Measurements from ENCODE around the gene SERPINE1.

The SERPINE1 gene

GRCh38 chr7:101171442-101171837, 44.5 kb downstream of the SERPINE1 start:
- Histone ChIP-seq H3K14ac (ENCODE audit: low read length) (no peak overlapping the region), H3K27ac (replicated peaks; ENCODE audit: low read length) (no peak overlapping the region), H3K27me3 (ENCODE audit: control insufficient read depth in 3 of 3, insufficient read depth in 3 of 3, low read depth in 1 of 3, low read length in 3 of 3) (peaks cover 63 to 95% (median 77%) of the 10 kb centered on the region in 3 experiments), H2BK15ac (ENCODE audit: low read length) (no peak overlapping the region), H3K9ac (ENCODE audit: low read depth, low read length, poor library complexity) (no peak overlapping the region), H3K79me1 (ENCODE audit: low read depth, low read length) (no peaks in the 10 kb centered on the region), H2BK120ac (ENCODE audit: low read depth, low read length) (no peak overlapping the region), H3K18ac (ENCODE audit: low read length) (peak overlapping the region; percentile 78), H3K4me2 (ENCODE audit: insufficient read depth, low read length, poor library complexity, severe bottlenecking) (no peak overlapping the region), H3K4me3 (ENCODE audit: low read length in 2 of 2) (no peak overlapping the region), H3K4me1 (ENCODE audit: control insufficient read depth in 2 of 2, insufficient read depth in 1 of 2, low read depth in 1 of 2, low read length in 2 of 2) (peaks cover 52 to 62% of the 10 kb centered on the region in 2 donors), H2AK5ac (ENCODE audit: low read depth, low read length) (peak overlapping the region; percentile 76), H2BK12ac (ENCODE audit: low read length) (no peak overlapping the region), H3K4ac (ENCODE audit: low read length) (no peak overlapping the region), H2BK5ac (ENCODE audit: low read length) (peak overlapping the region; percentile 70), H3K36me3 (replicated peaks in 1 of 2; ENCODE audit: control insufficient read depth in 2 of 2, insufficient read depth in 2 of 2, low read length in 2 of 2) (no peaks in the 10 kb centered on the region), H4K91ac (ENCODE audit: low read depth, low read length, poor library complexity) (no peak overlapping the region), H2AFZ (ENCODE audit: low read length) (no peak overlapping the region), H3K23ac (ENCODE audit: low read depth, low read length, poor library complexity) (peak overlapping the region; percentile 9), H3K9me3 (replicated peaks in 1 of 2; ENCODE audit: control insufficient read depth in 2 of 2, insufficient read depth in 1 of 2, low read depth in 1 of 2, low read length in 2 of 2) (peaks cover 0 to 3% of the 10 kb centered on the region in 2 donors), H4K8ac (ENCODE audit: low read depth, low read length) (no peak overlapping the region)
- WGBS, 2 donors (ENCODE audit: extremely low coverage in 2 of 2, insufficient read length in 2 of 2, insufficient replicate concordance in 1 of 2) = no CpG with 5 or more reads among the region's 13 CpGs
- no peak for DNase-seq (ENCODE audit: low spot score)

- DNase-seq (ENCODE audit: low spot score) = no peak
- Histone ChIP-seq H2BK120ac (ENCODE audit: low read depth, low read length) (peak overlapping the region; percentile 83), H3K27me3 (ENCODE audit: control insufficient read depth in 3 of 3, insufficient read depth in 3 of 3, low read depth in 1 of 3, low read length in 3 of 3) (peaks cover 60 to 95% (median 84%) of the 10 kb centered on the region in 3 experiments), H2BK15ac (ENCODE audit: low read length) (peak overlapping the region; percentile 82), H4K8ac (ENCODE audit: low read depth, low read length) (no peak overlapping the region), H4K91ac (ENCODE audit: low read depth, low read length, poor library complexity) (no peak overlapping the region), H3K9ac (ENCODE audit: low read depth, low read length, poor library complexity) (peak overlapping the region; percentile 80), H3K9me3 (replicated peaks in 1 of 2; ENCODE audit: control insufficient read depth in 2 of 2, insufficient read depth in 1 of 2, low read depth in 1 of 2, low read length in 2 of 2) (peaks cover 0 to 3% of the 10 kb centered on the region in 2 donors), H3K4me2 (ENCODE audit: insufficient read depth, low read length, poor library complexity, severe bottlenecking) (peak overlapping the region; percentile 60), H3K4me1 (ENCODE audit: control insufficient read depth in 2 of 2, insufficient read depth in 1 of 2, low read depth in 1 of 2, low read length in 2 of 2) (peaks cover 48 to 57% of the 10 kb centered on the region in 2 donors), H3K79me1 (ENCODE audit: low read depth, low read length) (no peaks in the 10 kb centered on the region), H3K18ac (ENCODE audit: low read length) (peak overlapping the region; percentile 95), H3K14ac (ENCODE audit: low read length) (peak overlapping the region; percentile 63), H2AK5ac (ENCODE audit: low read depth, low read length) (peak overlapping the region; percentile 76), H3K4me3 (ENCODE audit: low read length in 2 of 2) (peak overlapping the region in 1 of 2 donors; percentile 50), H2AFZ (ENCODE audit: low read length) (peak overlapping the region; percentile 26), H3K27ac (replicated peaks; ENCODE audit: low read length) (no peak overlapping the region), H2BK12ac (ENCODE audit: low read length) (peak overlapping the region; percentile 75), H3K36me3 (replicated peaks in 1 of 2; ENCODE audit: control insufficient read depth in 2 of 2, insufficient read depth in 2 of 2, low read length in 2 of 2) (no peaks in the 10 kb centered on the region), H3K4ac (ENCODE audit: low read length) (peak overlapping the region; percentile 71), H3K23ac (ENCODE audit: low read depth, low read length, poor library complexity) (peak overlapping the region; percentile 96), H2BK5ac (ENCODE audit: low read length) (peak overlapping the region; percentile 70)
- no CpG with 5 or more reads among the region's 79 CpGs for WGBS, 2 donors (ENCODE audit: extremely low coverage in 2 of 2, insufficient read length in 2 of 2, insufficient replicate concordance in 1 of 2)
These were observed 45.3 kb downstream of the SERPINE1 start for GRCh38 chr7:101172005-101172853.

- Histone ChIP-seq H2BK5ac (ENCODE audit: low read length) (peak overlapping the region; percentile 70), H3K4me3 (ENCODE audit: low read length in 2 of 2) (no peak overlapping the region), H3K4me2 (ENCODE audit: insufficient read depth, low read length, poor library complexity, severe bottlenecking) (peak overlapping the region; percentile 60), H2BK120ac (ENCODE audit: low read depth, low read length) (peak overlapping the region; percentile 83), H3K14ac (ENCODE audit: low read length) (peak overlapping the region; percentile 56), H4K8ac (ENCODE audit: low read depth, low read length) (no peak overlapping the region), H3K9ac (ENCODE audit: low read depth, low read length, poor library complexity) (peak overlapping the region; percentile 80), H3K79me1 (ENCODE audit: low read depth, low read length) (no peaks in the 10 kb centered on the region), H3K27ac (replicated peaks; ENCODE audit: low read length) (no peak overlapping the region), H2BK15ac (ENCODE audit: low read length) (peak overlapping the region; percentile 85), H3K18ac (ENCODE audit: low read length) (peak overlapping the region; percentile 95), H3K36me3 (replicated peaks in 1 of 2; ENCODE audit: control insufficient read depth in 2 of 2, insufficient read depth in 2 of 2, low read length in 2 of 2) (no peaks in the 10 kb centered on the region), H4K91ac (ENCODE audit: low read depth, low read length, poor library complexity) (no peak overlapping the region), H2AFZ (ENCODE audit: low read length) (no peak overlapping the region), H3K9me3 (replicated peaks in 1 of 2; ENCODE audit: control insufficient read depth in 2 of 2, insufficient read depth in 1 of 2, low read depth in 1 of 2, low read length in 2 of 2) (peaks cover 3% of the 10 kb centered on the region in 2 donors), H2BK12ac (ENCODE audit: low read length) (peak overlapping the region; percentile 97), H3K4ac (ENCODE audit: low read length) (no peak overlapping the region), H3K23ac (ENCODE audit: low read depth, low read length, poor library complexity) (peak overlapping the region; percentile 96), H3K4me1 (ENCODE audit: control insufficient read depth in 2 of 2, insufficient read depth in 1 of 2, low read depth in 1 of 2, low read length in 2 of 2) (peaks cover 41 to 49% of the 10 kb centered on the region in 2 donors), H3K27me3 (ENCODE audit: control insufficient read depth in 3 of 3, insufficient read depth in 3 of 3, low read depth in 1 of 3, low read length in 3 of 3) (peaks cover 58 to 92% (median 90%) of the 10 kb centered on the region in 3 experiments), H2AK5ac (ENCODE audit: low read depth, low read length) (peak overlapping the region; percentile 76)
- whole genome bisulfite sequencing, 2 donors (ENCODE audit: extremely low coverage in 2 of 2, insufficient read length in 2 of 2, insufficient replicate concordance in 1 of 2) = no CpG with 5 or more reads among the region's 53 CpGs
- DNase-seq (ENCODE audit: low spot score) = no peak
These were observed 46.2 kb downstream of the SERPINE1 start for GRCh38 chr7:101172854-101173751.

Measured in neuronal stem cell (in vitro differentiated cells).